HG02943 (cell line): Measurements from ENCODE around the gene OR2A42.
"Not testable (repeated sequence)": the region's sequence is repeated elsewhere in the genome, so short reads cannot be mapped to it uniquely, and the experiment has no call there.

ENCODE experiments used
- ATAC-seq: cut with Tn5 transposase; IDR thresholded peaks from one replicate; pipeline ENCODE4 v1.9.1; 2021; ENCODE audit warnings: mild to moderate bottlenecking, low read depth, moderate library complexity; ENCODE audit not compliant: unreplicated experiment

OR2A42 gene

DNA sequence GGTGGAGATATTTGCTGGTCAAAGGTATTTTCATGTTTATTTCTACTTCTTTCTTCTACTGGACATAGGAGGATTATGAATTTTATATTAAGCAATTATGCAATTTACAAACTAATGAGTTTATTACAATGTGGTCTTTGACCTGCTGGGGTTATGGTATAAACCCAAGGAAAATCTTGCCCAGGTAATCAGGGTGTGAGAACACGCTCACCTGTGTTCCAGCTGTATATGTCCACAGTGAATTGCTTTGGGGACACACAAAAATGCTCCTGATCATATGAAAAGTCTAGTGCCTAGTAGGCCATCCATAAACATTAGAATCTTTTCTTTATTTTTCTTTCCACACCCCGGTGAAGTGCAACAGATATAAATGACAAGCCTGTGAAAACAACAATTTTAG, at the start of gene OR2A42:
Gene OR2A42, minus strand, starts transcription at position 241 of the 400 bp plus-strand sequence. CDS start 6,762 bp downstream, outside the sequence.
- ATAC-seq: not testable (repeated sequence)

- ATAC-seq: not testable (repeated sequence)
Observed at GRCh38 chr7:144287171-144287784, 47.9 kb upstream of the OR2A42 start.

GRCh38 chr7:144283716-144284115, 44.3 kb upstream of the OR2A42 start:
- not testable (repeated sequence) for ATAC-seq

- not testable (repeated sequence) for ATAC-seq
Observed at GRCh38 chr7:144282490-144282889, 43.1 kb upstream of the OR2A42 start.

- ATAC-seq: not testable (repeated sequence)
Observed at GRCh38 chr7:144281981-144282380, 42.6 kb upstream of the OR2A42 start.

DNA sequence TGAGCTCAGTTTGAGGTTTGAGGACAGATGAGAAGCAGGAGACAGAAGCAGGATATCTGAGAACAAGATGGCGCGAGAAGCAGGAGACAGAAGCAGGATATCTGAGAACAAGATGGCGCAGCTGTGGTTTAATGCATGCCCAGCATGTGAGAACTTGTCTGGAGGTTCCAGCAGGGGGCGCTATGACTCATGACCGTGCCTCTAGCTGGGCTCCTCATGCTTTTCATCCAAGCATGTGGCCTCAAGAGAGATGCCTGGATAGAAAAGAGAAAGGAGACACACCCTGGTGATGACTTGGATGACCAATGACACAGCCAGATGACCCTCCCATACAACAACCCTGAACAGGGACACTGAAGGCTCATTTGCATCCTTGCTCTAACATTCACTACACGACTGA, 40.6 kb upstream of the OR2A42 start:
- ATAC-seq: not testable (repeated sequence)

GRCh38 chr7:144275281-144275680, 35.9 kb upstream of the OR2A42 start:
- not testable (repeated sequence) for ATAC-seq

DNA sequence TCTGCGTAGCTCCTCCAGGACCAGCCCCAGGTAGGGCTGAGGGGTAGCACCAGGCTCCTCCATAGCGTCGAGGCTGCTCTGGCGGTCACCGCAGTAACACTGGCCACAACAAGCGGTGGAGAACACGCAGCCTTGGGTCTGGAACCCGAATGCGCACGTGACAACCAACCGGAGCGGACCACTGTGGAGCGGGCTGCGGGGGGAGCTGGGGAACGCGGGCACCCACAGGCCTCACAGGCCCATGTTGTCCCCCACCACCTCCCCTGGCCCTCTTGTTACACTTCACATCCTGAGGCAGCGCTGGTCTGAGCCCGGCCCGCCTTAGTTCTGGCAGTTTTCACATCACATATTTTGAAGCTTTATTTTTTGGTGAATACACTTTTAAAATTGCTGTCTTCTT, 29.8 kb upstream of the OR2A42 start, which contains the start of gene CTAGE8:
Gene CTAGE8, minus strand, starts transcription at position 101 of the 400 bp plus-strand sequence. Its CDS starts 38 bp downstream, at position 63.
- ATAC-seq: not testable (repeated sequence)

DNA sequence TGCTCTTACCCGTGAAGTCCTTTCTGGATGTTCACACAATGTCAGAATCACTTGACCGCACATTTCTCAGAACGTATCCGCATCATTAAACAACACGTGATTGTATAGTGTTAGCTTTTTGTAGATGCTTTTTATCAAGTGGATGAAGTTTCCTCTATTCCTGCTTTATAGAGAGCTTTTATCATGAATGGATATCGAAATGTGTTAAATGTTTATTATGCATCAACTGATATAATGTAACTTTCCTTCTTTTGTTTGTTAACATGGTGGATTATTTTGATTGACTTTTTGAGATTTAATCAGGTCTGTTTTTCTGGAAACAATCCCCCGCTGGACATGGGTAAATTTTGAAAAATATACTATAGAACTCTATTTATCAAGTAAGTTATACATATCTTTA, 25.3 kb upstream of the OR2A42 start, which contains the start of gene OR2A7:
Gene OR2A7, minus strand, starts transcription at position 101 of the 400 bp plus-strand sequence. CDS start 5,164 bp downstream, outside the sequence.
- not testable (repeated sequence) for ATAC-seq

- ATAC-seq: not testable (repeated sequence)
Observed at GRCh38 chr7:144262128-144262527, 22.7 kb upstream of the OR2A42 start.

- ATAC-seq: not testable (repeated sequence)
Observed at GRCh38 chr7:144259067-144259466, 19.7 kb upstream of the OR2A42 start.

DNA sequence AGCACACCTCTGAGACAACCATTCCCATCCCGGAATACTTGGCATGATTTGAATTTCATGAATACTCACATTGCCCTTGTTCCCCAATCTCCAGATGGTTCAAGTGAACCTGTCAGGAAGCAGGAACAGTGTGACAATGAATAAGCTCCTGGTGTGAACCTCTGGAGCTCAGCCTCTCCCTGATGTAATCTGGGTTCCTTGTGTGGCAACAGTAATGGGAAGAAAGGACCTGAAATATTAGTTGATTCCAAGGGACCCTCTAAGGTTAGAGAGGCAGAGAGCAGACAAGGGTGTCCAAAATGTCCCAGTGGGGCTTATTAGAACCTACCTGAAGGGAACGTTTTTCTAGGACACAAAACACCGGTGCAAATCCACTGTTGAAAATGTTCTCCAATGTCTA, 16.7 kb upstream of the OR2A42 start:
- ATAC-seq: no peak

DNA sequence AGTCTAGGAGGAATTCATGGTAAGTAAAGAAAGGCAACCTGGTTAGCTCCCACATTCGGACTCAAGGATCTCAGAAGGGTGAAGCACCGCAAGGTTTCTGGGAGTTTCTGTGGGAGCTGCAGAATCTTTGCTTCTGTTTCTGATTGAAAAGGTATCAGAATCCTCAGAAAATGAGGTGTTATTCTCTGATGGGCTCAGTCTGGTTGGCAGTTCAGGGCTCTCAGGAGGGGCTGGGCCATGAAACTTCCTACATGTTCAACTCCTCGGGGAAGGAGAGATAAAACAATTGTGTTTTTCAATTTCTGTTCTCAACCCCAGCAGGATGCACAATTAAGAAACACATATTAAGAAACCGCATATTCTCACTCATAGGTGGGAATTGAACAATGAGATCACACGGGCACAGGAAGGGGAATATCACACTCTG, 16.1 kb upstream of the OR2A42 start:
- ATAC-seq: no peak

GRCh38 chr7:144252307-144252706, 12.9 kb upstream of the OR2A42 start:
- not testable (repeated sequence) for ATAC-seq

- ATAC-seq: not testable (repeated sequence)
Observed at GRCh38 chr7:144247674-144248330, 8.4 kb upstream of the OR2A42 start.

DNA sequence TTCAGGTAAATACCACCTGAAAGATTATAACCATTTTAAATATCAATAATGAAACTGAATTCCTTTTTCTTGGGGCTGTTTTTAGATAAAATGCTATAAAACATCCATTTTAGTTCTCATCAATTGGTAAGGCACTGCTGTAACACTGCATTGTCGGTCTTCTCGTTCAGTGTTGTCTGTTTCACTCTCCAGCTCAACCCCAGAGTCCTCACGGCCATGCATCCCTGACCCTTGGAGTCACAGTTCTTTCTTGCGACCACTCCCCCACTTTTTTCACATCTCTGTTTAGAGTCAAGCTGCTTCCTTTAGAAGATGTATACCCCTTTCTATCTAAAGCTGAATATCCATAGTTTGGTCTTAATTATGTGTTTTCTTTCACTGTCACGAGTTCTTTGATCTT, 7.6 kb upstream of the OR2A42 start:
- ATAC-seq: not testable (repeated sequence)

DNA sequence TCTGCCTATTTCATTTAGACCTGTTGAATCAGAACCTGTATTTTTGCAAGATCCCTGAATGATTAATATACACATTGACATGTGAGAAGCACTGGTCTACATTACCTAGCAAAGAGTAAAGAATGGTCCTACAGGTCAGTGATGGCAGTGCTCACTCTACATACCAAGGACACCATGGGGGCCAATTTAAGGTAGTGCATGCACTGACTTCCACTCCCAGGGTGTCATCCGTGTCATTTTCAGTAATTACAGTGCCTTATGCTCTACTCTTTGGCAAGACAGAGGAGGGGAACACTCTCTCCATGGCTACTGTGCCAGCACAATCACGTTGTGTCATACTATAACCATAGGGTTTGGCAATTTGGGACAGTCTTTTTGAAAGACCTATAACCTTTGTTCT, 6.0 kb upstream of the OR2A42 start:
- not testable (repeated sequence) for ATAC-seq

GRCh38 chr7:144238530-144239082, 799 bp downstream of the OR2A42 start:
- not testable (repeated sequence) for ATAC-seq

DNA sequence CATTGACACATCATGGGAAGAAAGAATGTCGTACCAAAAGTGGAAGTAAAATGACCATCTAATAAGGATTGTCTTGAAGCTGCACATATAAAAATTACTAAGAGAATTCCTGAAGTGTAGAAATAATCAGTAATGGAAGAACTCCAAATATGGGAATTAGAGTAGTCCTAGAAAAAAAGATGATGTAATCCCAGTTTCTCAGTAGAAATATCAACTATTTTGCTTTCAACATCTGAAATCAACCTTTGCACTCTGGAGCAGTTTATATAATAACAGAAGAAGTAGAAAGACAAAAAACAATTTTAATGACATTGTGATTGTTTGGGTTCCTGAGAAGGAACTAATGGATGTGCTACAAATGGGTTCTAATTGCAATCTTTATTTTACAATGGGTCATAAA, 6.4 kb downstream of the OR2A42 start:
- not testable (repeated sequence) for ATAC-seq

GRCh38 chr7:144231027-144231426, 8.4 kb downstream of the OR2A42 start:
- not testable (repeated sequence) for ATAC-seq

DNA sequence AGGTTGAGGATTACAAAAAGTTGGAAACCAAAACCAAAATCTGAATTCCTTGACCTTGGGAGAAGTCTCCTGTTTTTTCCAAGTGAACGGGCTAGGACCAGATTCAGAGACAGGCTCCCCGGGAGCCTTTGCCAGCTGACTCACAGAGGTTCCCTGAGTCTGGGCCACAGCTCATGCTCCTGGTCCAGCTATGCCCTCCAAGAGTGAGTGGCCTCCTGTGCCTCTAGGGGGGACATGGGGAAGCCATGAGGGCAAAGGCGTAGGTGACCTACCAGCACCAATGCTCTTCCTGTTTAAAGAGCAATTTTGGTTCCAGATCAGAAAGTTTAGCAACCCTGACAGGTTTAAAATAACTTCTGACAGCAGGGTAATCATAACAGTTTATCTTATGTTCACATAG, 10.6 kb downstream of the OR2A42 start:
- not testable (repeated sequence) for ATAC-seq
